Cardiac muscle cell (in vitro differentiated cells and primary cell): ENCODE data around the gene HOXA4. TPM values are rescaled to one million over a fixed set of nuclear protein-coding genes. Genes with fewer than 3 reads are reported as not detected.

Source experiments
- DNase-seq, 2 donors: peaks; one replicate each; pipeline versions ENCODE4 v3.0.0 to v3.0.0-alpha.2; 2010 to 2017; ENCODE audit warnings: low read depth in 1 of 2, low spot score in 1 of 2
- H3K27ac ChIP-seq: fragments of 200-600 bp; sonication (generic); 2 replicates; pipeline ENCODE4 v1.5.1; 2016
- H3K27me3 ChIP-seq: fragments of 200-600 bp; sonication (generic); 2 replicates; pipeline ENCODE4 v1.6.0; 2016; ENCODE audit warnings: control low read depth
- H3K36me3 ChIP-seq: fragments of 200-600 bp; sonication (generic); 2 replicates; pipeline ENCODE4 v1.5.1; 2016; ENCODE audit warnings: control low read depth
- H3K4me1 ChIP-seq: fragments of 200-600 bp; sonication (generic); 2 replicates; pipeline ENCODE4 v1.8.1; 2017; ENCODE audit warnings: low read depth, mild to moderate bottlenecking, mixed run types
- H3K4me3 ChIP-seq: fragments of 200-600 bp; sonication (generic); 2 replicates; pipeline ENCODE4 v1.5.1; 2016; ENCODE audit warnings: mild to moderate bottlenecking
- H3K9me3 ChIP-seq: fragments of 200-600 bp; sonication (generic); 2 replicates; pipeline ENCODE4 v1.5.1; 2017; ENCODE audit warnings: low read depth, mild to moderate bottlenecking, control low read depth
- CTCF ChIP-seq: IDR thresholded peaks from 2 replicates; pipeline ENCODE4 v1.5.1; 2012; ENCODE audit warnings: low read depth, mild to moderate bottlenecking, low read length
- polyA plus RNA-seq: library from polyadenylated mRNA; unstranded; fragments of >200 nt; fragmentation: Nextera tagmentation; extraction: Ambion mirVana; gene quantifications from 2 replicates; pipeline ENCODE4 v1.2.1, GENCODE V29; 2016
- total RNA-seq: library from RNA; depleted of rRNA; stranded (reverse); fragments of >200 nt; gene quantifications from 2 replicates; pipeline ENCODE4 v1.2.3, GENCODE V29; 2016

Gene HOXA4
- total and polyA plus RNA-seq, 2 experiments from 2014 or later = 0.46 TPM; not detected in 1

- H3K27me3 ChIP-seq = peaks cover 100% of the 10 kb centered on the region
- no peak for TF ChIP-seq CTCF
- H3K4me3 ChIP-seq = no peak overlapping the region
- H3K27ac ChIP-seq = no peak overlapping the region
- H3K9me3 ChIP-seq = no peaks in the 10 kb centered on the region
- no peak for DNase-seq
- H3K36me3 ChIP-seq = no peaks in the 10 kb centered on the region
- peaks cover 19% of the 10 kb centered on the region for H3K4me1 ChIP-seq
These were observed 20.1 kb downstream of the HOXA4 start for GRCh38 chr7:27110186-27111031.

DNA sequence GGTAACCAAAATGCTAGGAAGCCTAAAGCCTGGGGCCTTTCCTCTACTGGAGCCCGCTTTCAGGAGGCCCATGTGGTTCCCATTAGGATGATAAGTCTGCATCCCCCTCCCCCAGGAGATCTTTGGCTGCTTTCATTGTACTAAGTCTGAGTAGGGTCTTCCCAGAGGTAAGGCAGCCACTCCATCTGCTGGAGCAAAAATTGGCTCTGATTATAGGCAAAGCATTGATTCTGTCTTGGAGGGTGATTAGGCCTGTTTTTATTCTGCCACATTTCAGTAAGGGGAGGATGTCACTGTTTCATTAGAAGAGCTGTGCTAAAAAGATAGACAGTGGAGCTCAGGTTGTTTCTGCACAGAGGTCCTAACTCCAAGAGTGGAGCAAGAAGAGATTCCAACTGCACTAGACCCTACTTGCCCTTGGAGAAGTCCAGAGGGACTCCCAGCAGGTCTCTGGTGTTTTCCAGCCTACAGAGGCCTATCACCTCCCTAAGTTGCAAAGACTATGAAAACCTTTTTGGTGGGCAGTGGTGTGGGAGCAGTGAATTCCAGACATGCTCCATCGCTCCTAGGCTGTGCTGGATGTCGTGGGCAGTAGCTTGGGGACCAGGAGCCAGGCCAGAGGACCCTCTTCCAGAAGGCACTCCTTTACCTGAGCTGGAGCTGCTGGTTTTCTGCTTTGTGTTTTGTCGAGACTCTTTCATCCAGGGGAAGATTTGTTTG is 20.9 kb downstream of the HOXA4 start:
- no peak overlapping the region for H3K4me3 ChIP-seq
- no peaks in the 10 kb centered on the region for H3K9me3 ChIP-seq
- H3K4me1 ChIP-seq = peaks cover 19% of the 10 kb centered on the region
- DNase-seq = no peak
- H3K27me3 ChIP-seq = peaks cover 100% of the 10 kb centered on the region
- H3K27ac ChIP-seq = no peak overlapping the region
- H3K36me3 ChIP-seq = no peaks in the 10 kb centered on the region
- no peak for TF ChIP-seq CTCF

DNA sequence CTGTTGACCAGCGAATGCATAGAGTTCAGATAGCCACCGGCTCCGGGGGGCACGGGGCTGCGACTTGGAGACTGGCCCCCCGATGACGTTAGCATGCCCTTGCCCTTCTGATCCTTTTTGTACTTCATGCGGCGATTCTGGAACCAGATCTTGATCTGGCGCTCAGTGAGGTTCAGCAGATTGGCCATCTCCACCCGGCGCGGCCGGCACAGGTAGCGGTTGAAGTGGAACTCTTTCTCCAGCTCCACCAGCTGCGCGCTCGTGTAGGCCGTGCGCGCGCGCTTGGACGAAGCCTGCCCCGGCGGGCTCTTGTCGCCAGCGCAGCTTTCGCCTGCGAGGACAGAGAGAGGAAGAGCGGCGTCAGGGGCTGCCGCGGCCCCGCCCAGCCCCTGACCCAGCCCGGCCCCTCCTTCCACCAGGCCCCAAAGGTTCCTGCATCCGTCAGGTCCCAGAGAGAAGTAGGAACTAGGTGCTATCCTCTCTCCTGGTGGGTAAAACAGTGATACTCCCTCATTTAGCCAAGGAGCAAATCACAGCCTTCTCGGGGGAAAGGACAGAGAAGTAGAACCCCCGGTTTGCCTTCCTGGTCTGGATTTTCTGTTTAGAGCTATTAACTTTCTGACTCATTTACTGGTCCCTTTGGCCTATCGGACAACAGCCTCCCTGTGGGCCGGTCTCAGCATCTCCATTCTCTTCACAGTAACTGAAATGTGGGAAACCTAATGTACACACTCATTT is 22.0 kb downstream of the HOXA4 start:
- peak in 1 of 2 donors; percentile 39 for DNase-seq
- peaks cover 100% of the 10 kb centered on the region for H3K27me3 ChIP-seq
- no peaks in the 10 kb centered on the region for H3K36me3 ChIP-seq
- TF ChIP-seq CTCF = no peak
- H3K4me1 ChIP-seq = peaks cover 14% of the 10 kb centered on the region
- H3K9me3 ChIP-seq = no peaks in the 10 kb centered on the region
- H3K4me3 ChIP-seq = no peak overlapping the region
- no peak overlapping the region for H3K27ac ChIP-seq

DNA sequence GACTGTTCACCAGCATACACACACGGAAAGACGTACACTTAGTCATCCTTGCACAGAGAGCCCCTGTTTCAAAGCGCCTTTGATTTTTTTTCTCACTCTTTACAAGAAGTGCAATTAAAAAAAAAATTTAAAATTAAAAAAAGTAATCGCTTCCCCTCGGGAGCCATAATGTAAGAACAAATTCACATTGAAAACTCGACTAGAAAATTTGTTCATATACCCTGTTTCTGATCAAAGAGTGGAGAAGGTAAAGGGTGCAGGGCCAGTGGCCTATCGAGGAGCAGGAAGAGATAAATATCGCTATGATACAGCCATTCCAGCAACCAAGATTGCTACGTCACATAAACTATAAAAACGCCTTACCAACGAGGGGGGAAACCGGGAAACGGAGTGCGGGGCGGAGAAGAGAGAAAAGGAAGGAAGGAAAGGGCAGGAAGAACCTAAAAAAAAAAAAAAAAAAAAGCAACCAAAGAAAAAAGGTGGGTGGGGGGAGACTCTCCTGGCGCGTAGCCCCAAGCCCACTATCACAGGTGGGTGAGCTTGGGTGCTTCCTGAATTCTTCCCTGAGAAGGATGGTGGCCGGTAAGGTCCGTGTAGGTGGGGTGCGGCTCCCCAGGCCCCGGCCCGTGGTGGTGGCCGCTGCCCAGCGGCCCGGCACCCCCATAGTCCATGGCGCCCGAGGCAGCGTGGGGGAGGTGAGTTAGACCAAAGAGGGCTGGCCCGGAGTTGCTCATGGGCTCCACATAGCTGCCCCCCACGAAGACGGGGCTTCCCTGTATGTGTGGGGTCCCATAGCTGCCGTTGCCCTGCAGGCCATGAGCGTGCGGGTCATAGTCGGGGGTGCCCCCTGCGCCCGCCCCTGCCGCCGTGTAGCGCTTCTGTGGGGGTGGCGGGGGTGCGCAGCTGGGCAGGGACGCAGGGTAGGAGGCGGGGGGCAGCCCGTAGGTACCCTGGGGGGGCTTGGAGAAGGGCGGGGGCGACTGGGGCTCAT is 22.9 kb downstream of the HOXA4 start:
- Histone ChIP-seq H3K36me3 (no peaks in the 10 kb centered on the region), H3K4me1 (peaks cover 12% of the 10 kb centered on the region), H3K4me3 (no peak overlapping the region), H3K27me3 (peaks cover 100% of the 10 kb centered on the region), H3K9me3 (no peaks in the 10 kb centered on the region), H3K27ac (no peak overlapping the region)
- no peak for TF ChIP-seq CTCF
- DNase-seq = no peak

GRCh38 chr7:27106901-27107240 is 23.7 kb downstream of the HOXA4 start:
- Histone ChIP-seq H3K9me3 (no peaks in the 10 kb centered on the region), H3K4me3 (no peak overlapping the region), H3K27me3 (peaks cover 100% of the 10 kb centered on the region), H3K4me1 (peaks cover 12% of the 10 kb centered on the region), H3K27ac (no peak overlapping the region), H3K36me3 (no peaks in the 10 kb centered on the region)
- TF ChIP-seq CTCF = no peak
- no peak for DNase-seq
